Fibroblast of lung (primary cell): ENCODE data around the gene VPS13D. TPM values are rescaled to one million over a fixed set of nuclear protein-coding genes. Genes with fewer than 3 reads are reported as not detected.

Experiments used
- DNase-seq, 2 donors: peaks; one replicate each; pipeline versions ENCODE4 v3.0.0 to v3.0.0-alpha.2; 2010; ENCODE audit warnings: low read depth in 2 of 2
- H2AFZ ChIP-seq: 2 replicates; pipeline ENCODE4 v1.5.1; 2012; ENCODE audit warnings: low read length, control low read depth, inconsistent platforms
- H3K27ac ChIP-seq: 2 replicates; pipeline ENCODE4 v1.5.1; 2011; ENCODE audit warnings: low read length, control low read depth; ENCODE audit not compliant: insufficient read depth
- H3K27me3 ChIP-seq: 2 replicates; pipeline ENCODE4 v1.5.1; 2011; ENCODE audit warnings: mild to moderate bottlenecking, low read length; ENCODE audit not compliant: control insufficient read depth, insufficient read depth
- H3K36me3 ChIP-seq: 2 replicates; pipeline ENCODE4 v1.5.1; 2011; ENCODE audit warnings: low read length; ENCODE audit not compliant: control insufficient read depth, insufficient read depth
- H3K4me1 ChIP-seq: 2 replicates; pipeline ENCODE4 v1.5.1; 2011; ENCODE audit warnings: low read length; ENCODE audit not compliant: control insufficient read depth, insufficient read depth; ENCODE audit errors: extremely low read depth
- H3K4me2 ChIP-seq: 2 replicates; pipeline ENCODE4 v1.5.1; 2011; ENCODE audit warnings: low read length, control low read depth; ENCODE audit not compliant: insufficient read depth; ENCODE audit errors: extremely low read depth
- H3K4me3 ChIP-seq, 4 experiments: fragments of 200-600 bp in 1 of 4; sonication (generic) in 1 of 4; replicated peaks in 1 of 4; 2 replicates each; pipeline ENCODE4 v1.5.1; 2011 to 2016; ENCODE audit warnings: low read length in 4 of 4, low read depth in 3 of 4, mild to moderate bottlenecking in 3 of 4, control low read depth in 2 of 4, inconsistent platforms in 1 of 4, mixed read lengths in 1 of 4; ENCODE audit not compliant: insufficient read depth in 1 of 4; ENCODE audit errors: control extremely low read depth in 1 of 4
- H3K79me2 ChIP-seq: 2 replicates; pipeline ENCODE4 v1.5.1; 2012; ENCODE audit warnings: mild to moderate bottlenecking, low read length, inconsistent platforms; ENCODE audit not compliant: control insufficient read depth, insufficient read depth
- H3K9ac ChIP-seq: 2 replicates; pipeline ENCODE4 v1.5.1; 2011; ENCODE audit warnings: mild to moderate bottlenecking, low read length, control low read depth; ENCODE audit not compliant: insufficient read depth
- H3K9me3 ChIP-seq: 2 replicates; pipeline ENCODE4 v1.5.1; 2012; ENCODE audit warnings: low read depth, low read length; ENCODE audit not compliant: control insufficient read depth, insufficient read depth
- H4K20me1 ChIP-seq: 2 replicates; pipeline ENCODE4 v1.5.1; 2011; ENCODE audit warnings: low read length; ENCODE audit not compliant: control insufficient read depth, insufficient read depth; ENCODE audit errors: extremely low read depth
- CTCF ChIP-seq, 2 donors: IDR thresholded peaks in 1 of 2; conservative IDR thresholded peaks in 1 of 2; 1 replicate in 1 of 2; 2 replicates in 1 of 2; pipeline ENCODE4 v1.5.1; 2011 to 2012; ENCODE audit warnings: low read length in 2 of 2, control low read depth in 1 of 2, inconsistent platforms in 1 of 2, low read depth in 1 of 2, mild to moderate bottlenecking in 1 of 2
- EZH2 ChIP-seq: IDR thresholded peaks from 2 replicates; pipeline ENCODE4 v1.5.1; 2012; ENCODE audit warnings: low read length, control low read depth, mild to moderate bottlenecking; ENCODE audit errors: missing control alignments
- polyA plus RNA-seq, 2 donors: library from polyadenylated mRNA; depleted of rRNA in 1 of 2; stranded (reverse) in 1 of 2; unstranded in 1 of 2; fragments of >200 nt; gene quantifications; 2 replicates each; pipeline ENCODE4 v1.2.1, GENCODE V29; 2011 to 2012; ENCODE audit warnings: missing spikeins in 1 of 2
- total RNA-seq: library from RNA; depleted of rRNA; stranded (reverse); fragments of >200 nt; gene quantifications from 2 replicates; pipeline ENCODE4 v1.2.1, GENCODE V29; 2014

VPS13D gene
- total and polyA plus RNA-seq, 2 donors (not counting 1 experiment from before 2014, with no cell fraction given), result 14.6 to 40.0 TPM

DNA sequence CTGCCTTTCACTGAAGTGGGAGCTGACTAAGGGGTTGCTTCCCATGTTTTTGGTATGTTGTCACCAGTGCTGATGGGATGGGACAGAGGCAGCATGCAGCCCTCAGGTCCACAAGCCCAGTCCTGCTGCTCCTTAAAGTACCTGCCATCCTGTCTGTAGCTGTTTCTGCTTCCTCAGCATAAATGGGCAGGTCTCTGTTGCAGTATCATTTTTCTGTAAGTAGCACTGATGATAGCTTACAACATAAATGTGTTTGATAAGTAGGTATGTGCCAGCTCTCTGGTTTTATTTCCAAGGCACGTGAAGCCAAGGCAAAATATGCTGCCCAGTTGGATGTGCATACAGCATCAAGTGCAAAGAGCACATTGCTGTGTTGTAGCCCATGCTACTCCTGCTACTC lies 173.0 kb downstream of the VPS13D start:
- no peak overlapping the region for H3K4me3 ChIP-seq
- H3K4me2 ChIP-seq, result no peak overlapping the region
- peaks cover 12% of the 10 kb centered on the region for H3K4me1 ChIP-seq
- TF ChIP-seq EZH2 (no peak), CTCF (conservative IDR thresholded peaks at IDR 0.05 in 1 of 2, IDR thresholded peaks at IDR 0.05 in 1 of 2; ENCODE audit: low read depth in 1 of 2, low read length in 2 of 2) (no peak)
- H3K27me3 ChIP-seq, result no peaks in the 10 kb centered on the region
- H4K20me1 ChIP-seq, result no peaks in the 10 kb centered on the region
- H3K9me3 ChIP-seq, result no peaks in the 10 kb centered on the region
- DNase-seq, result no peak
- H2AFZ ChIP-seq, result no peak overlapping the region
- no peak overlapping the region for H3K9ac ChIP-seq
- H3K27ac ChIP-seq, result no peak overlapping the region
- peaks cover 4% of the 10 kb centered on the region for H3K36me3 ChIP-seq
- H3K79me2 ChIP-seq, result no peaks in the 10 kb centered on the region

GRCh38 chr1:12404918-12405317 lies 175.1 kb downstream of the VPS13D start:
- Histone ChIP-seq H3K4me1 (peaks cover 12% of the 10 kb centered on the region), H3K27me3 (no peaks in the 10 kb centered on the region), H3K4me2 (no peak overlapping the region), H4K20me1 (no peaks in the 10 kb centered on the region), H3K9me3 (no peaks in the 10 kb centered on the region), H3K4me3 (no peak overlapping the region), H3K27ac (no peak overlapping the region), H3K9ac (no peak overlapping the region), H2AFZ (no peak overlapping the region), H3K36me3 (peaks cover 4% of the 10 kb centered on the region), H3K79me2 (no peaks in the 10 kb centered on the region)
- DNase-seq, result no peak
- TF ChIP-seq CTCF (conservative IDR thresholded peaks at IDR 0.05 in 1 of 2, IDR thresholded peaks at IDR 0.05 in 1 of 2; ENCODE audit: low read depth in 1 of 2, low read length in 2 of 2) (no peak), EZH2 (no peak)

DNA sequence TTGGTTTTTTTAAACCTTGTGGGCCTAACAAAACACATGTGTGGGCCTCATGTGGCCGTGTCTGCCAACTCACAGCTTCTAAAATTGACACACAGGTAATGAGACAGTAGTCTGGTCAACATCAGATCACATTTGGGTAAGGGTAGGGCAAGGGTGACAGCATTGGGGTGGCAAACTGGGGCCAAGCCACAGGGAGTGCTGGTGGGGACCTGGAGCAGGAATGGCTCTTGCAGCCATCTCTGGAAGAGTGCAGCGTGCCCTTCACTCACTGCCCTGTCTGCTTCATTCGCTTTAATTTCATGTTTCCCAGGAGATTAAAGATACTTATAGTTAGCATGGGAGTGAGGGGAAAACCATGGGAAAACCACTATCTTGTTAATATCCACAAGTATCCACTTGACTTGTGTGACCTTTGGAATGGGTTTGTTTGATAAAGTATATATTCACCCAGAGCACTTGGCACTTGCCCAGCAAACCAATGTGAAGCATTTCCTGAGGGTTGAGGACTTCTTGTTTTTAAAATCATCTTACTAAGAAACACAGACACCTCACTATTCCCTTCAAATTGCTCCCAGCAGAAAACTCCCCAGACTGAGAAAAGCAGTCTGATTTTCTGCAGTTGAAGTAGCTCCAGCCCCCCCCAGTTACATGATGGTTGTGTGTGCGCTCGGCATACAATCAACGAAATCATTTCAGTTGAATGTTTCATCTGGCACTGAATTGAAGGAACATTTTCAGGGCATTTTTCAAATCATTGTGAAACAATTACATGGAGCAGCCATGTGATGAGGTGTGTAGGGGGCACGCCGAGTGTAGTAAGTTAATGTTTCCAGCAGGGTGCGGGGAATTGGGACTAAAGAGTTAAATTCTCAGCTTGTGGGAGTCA lies 175.7 kb downstream of the VPS13D start:
- Histone ChIP-seq H3K79me2 (no peaks in the 10 kb centered on the region), H4K20me1 (no peaks in the 10 kb centered on the region), H3K9ac (no peak overlapping the region), H3K27ac (no peak overlapping the region), H3K9me3 (no peaks in the 10 kb centered on the region), H3K27me3 (no peaks in the 10 kb centered on the region), H3K4me3 (no peak overlapping the region), H3K4me2 (no peak overlapping the region), H3K4me1 (peaks cover 12% of the 10 kb centered on the region), H3K36me3 (peaks cover 4% of the 10 kb centered on the region), H2AFZ (no peak overlapping the region)
- peak; percentile 58 to 66 for DNase-seq
- TF ChIP-seq CTCF (conservative IDR thresholded peaks at IDR 0.05 in 1 of 2, IDR thresholded peaks at IDR 0.05 in 1 of 2; ENCODE audit: low read depth in 1 of 2, low read length in 2 of 2) (peak in 1 of 2 donors; percentile 35), EZH2 (no peak)
